ENCODE data around the gene LMBR1.

Gene LMBR1

DNA sequence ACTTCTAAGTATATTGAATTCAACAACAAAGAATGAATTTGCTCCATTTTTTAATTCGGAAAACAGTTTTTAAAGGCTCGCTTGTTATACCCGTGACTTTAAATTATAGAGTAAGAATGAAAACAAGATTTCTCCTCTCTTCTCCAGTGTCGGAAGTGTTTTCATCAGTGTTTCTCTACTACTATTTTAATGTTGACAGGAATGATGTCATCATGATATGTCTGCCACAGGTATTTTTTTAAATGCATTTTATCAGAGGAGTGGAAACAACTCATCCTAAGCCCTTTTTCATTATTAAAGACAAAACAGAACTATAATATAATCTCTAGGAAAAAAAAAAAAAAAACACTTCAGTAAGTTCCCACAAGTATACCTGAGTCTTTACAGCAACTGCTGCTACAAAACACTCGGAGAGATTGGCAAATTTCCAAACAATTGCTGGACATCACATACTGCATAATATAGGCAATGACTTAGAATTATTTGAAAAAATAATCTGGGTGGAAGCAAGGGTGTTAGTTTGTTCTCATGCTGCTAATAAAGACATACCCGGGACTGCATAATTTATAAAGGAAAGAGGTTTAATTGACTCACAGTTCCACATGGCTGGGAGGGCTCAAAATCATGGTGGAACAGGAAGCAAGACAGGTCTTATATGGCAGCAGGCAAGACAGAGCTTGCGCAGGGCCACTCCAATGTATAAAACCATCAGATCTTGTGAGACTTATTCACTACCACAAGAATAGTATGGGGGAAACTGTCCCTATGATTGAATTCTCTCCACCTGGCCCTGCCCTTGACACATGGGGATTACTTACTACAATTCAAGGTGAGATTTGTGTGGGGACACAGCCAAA lies 257.2 kb downstream of the LMBR1 start:
- H3K4me3 ChIP-seq (ENCODE audit: control insufficient read depth, low read depth, low read length) = no peak overlapping the region
- DNase-seq (ENCODE audit: low read depth) = no peak
- TF ChIP-seq, protein P1, sequence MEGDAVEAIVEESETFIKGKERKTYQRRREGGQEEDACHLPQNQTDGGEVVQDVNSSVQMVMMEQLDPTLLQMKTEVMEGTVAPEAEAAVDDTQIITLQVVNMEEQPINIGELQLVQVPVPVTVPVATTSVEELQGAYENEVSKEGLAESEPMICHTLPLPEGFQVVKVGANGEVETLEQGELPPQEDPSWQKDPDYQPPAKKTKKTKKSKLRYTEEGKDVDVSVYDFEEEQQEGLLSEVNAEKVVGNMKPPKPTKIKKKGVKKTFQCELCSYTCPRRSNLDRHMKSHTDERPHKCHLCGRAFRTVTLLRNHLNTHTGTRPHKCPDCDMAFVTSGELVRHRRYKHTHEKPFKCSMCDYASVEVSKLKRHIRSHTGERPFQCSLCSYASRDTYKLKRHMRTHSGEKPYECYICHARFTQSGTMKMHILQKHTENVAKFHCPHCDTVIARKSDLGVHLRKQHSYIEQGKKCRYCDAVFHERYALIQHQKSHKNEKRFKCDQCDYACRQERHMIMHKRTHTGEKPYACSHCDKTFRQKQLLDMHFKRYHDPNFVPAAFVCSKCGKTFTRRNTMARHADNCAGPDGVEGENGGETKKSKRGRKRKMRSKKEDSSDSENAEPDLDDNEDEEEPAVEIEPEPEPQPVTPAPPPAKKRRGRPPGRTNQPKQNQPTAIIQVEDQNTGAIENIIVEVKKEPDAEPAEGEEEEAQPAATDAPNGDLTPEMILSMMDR (IDR thresholded peaks at IDR 0.05; ENCODE audit: control insufficient read depth, insufficient read depth, low read depth, low read length, missing control alignments) = no peak

DNA sequence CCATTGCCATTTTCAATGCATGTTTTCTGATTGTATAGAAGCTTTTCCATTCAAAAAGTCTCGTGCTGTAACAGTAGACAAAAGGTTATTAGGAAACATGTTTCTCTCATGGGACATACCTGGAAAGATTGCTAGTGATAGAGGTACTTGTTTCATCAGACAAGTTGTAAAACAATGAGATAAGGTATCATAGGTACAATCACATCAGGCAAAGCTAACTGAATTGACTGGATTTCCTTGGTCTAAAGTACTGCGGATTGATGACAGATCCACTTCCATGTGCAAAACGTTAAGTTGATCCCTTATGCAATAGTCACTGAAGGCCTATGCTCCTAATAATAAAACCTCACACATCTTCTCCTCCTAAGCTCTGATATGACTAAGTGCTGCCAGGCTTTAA lies 258.9 kb downstream of the LMBR1 start:
- H3K4me3 ChIP-seq (ENCODE audit: control insufficient read depth, low read depth, low read length) = no peak overlapping the region
- DNase-seq (ENCODE audit: low read depth) = no peak
- TF ChIP-seq, protein P1 (IDR thresholded peaks at IDR 0.05; ENCODE audit: control insufficient read depth, insufficient read depth, low read depth, low read length, missing control alignments) = no peak

DNA sequence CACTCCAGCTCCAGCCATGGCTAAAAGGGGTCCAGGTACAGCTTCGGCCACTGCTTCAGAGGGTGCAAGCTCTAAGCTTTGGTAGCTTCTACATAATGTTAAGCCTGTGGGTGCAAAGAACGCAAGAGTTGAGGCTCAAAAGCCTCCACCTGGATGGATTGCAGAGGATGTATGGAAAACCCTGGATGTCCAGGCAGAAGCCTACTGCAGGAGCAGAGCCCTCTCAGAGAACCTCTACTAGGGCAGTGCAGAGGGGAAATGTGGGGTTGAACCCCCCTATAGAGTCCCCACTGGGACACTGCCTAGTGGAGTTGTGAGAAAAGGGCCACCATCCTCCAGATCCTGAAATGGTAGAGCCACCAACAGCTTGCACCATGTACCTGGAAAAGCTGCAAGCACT lies 263.1 kb downstream of the LMBR1 start:
- TF ChIP-seq, protein P1 (IDR thresholded peaks at IDR 0.05; ENCODE audit: control insufficient read depth, insufficient read depth, low read depth, low read length, missing control alignments) = no peak
- no peak for DNase-seq (ENCODE audit: low read depth)
- H3K4me3 ChIP-seq (ENCODE audit: control insufficient read depth, low read depth, low read length) = no peak overlapping the region

DNA sequence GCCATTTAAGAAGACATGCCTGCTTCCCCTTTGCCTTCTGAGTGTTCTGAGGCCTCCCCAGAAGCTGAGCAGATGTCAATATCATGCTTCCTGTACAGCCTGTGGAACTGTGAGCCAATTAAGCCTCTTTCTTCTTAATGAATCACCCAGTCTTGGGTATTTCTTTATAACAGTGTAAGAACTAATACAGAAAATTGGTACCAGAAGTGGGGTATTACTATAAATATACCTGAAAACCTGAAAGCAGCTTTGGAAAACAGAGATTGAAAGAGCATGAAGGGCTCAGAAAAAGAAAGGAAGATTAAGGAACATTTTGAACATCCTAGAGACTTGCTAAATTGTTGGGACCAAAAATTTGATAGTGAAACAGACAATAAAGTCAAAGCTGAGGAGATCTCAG lies 264.4 kb downstream of the LMBR1 start:
- TF ChIP-seq, protein P1 (IDR thresholded peaks at IDR 0.05; ENCODE audit: control insufficient read depth, insufficient read depth, low read depth, low read length, missing control alignments) = no peak
- DNase-seq (ENCODE audit: low read depth) = no peak
- H3K4me3 ChIP-seq (ENCODE audit: control insufficient read depth, low read depth, low read length) = no peak overlapping the region

All from AG09309 (cell line).